Measurements from ENCODE around the gene POGZ. TPM values are rescaled to one million over a fixed set of nuclear protein-coding genes. Genes with fewer than 3 reads are reported as not detected.

Gene POGZ
- total RNA-seq, 6 experiments from 2014 or later: 34.9 to 40.3 (median 37.9) TPM

DNA sequence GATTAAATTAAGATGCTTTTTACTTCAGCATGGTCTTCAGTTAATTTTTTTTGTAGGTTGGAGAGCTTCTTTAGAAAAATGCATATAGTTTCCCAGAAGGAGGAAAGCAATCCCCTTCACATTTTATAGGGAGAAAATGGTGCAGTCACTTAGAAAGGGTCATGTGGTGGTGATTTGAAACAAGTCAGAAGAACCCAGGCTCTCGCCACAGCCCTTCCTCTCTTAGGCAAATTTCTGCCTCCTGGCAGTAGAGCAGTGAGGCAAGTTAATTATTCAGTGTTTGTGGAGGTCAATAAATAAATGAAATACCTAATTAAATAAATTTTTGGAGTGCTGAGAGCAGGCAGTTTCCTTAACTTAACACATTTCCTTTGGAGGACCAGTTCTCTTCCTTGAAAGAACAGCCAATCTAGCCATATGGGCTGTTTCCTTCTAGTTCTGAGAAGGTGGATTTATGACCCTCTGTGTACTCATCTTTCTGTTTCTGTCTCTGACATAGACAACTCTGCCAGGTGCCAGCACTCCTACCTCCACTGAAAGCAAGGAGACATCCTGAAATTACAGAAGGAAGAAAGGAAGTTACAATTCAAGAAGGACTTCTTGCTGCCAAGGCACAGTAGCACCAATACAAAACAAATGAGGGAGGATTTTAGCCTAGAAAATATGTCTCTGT lies 19.0 kb upstream of the POGZ start:
- no peak for DNase-seq
- H3K9me3 Mint-ChIP-seq: peaks cover 11% of the 10 kb centered on the region
- TF ChIP-seq, protein P1, sequence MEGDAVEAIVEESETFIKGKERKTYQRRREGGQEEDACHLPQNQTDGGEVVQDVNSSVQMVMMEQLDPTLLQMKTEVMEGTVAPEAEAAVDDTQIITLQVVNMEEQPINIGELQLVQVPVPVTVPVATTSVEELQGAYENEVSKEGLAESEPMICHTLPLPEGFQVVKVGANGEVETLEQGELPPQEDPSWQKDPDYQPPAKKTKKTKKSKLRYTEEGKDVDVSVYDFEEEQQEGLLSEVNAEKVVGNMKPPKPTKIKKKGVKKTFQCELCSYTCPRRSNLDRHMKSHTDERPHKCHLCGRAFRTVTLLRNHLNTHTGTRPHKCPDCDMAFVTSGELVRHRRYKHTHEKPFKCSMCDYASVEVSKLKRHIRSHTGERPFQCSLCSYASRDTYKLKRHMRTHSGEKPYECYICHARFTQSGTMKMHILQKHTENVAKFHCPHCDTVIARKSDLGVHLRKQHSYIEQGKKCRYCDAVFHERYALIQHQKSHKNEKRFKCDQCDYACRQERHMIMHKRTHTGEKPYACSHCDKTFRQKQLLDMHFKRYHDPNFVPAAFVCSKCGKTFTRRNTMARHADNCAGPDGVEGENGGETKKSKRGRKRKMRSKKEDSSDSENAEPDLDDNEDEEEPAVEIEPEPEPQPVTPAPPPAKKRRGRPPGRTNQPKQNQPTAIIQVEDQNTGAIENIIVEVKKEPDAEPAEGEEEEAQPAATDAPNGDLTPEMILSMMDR (IDR thresholded peaks at IDR 0.05): no peak
- H3K36me3 Mint-ChIP-seq (ENCODE audit: low read depth): 0 out of 2 replicates have a peak, but pooled peaks cover 7% of the 10 kb centered on the region
- no peak overlapping the region for H3K27ac Mint-ChIP-seq
- no peak overlapping the region for H3K4me3 Mint-ChIP-seq
- peaks cover 3% of the 10 kb centered on the region for H3K27me3 Mint-ChIP-seq (ENCODE audit: insufficient read depth)
- peaks cover 16% of the 10 kb centered on the region for H3K4me1 Mint-ChIP-seq (ENCODE audit: low read depth)

DNA sequence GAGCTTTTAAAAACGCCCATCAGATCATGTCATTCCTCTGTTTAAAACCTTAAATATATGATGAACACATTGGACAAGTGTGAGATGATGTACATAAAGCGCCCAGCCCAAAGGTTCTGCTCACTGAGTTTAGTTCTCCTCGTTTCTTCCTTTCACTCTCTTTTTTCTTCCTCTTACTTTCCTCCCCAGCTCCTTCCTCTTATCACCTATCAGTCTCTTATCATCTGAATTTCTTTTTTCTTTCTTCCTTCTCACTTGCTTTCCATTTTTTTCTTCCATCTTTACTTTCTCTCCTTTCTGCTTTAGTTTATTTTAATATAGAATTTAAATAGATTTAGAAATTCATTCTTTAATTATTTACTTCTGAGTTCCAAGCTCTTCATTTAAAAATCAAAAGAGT lies 17.8 kb upstream of the POGZ start:
- Mint-ChIP-seq H3K9me3 (peaks cover 10% of the 10 kb centered on the region), H3K27me3 (ENCODE audit: insufficient read depth) (peaks cover 3% of the 10 kb centered on the region), H3K27ac (no peak overlapping the region), H3K4me3 (no peak overlapping the region), H3K36me3 (ENCODE audit: low read depth) (0 out of 2 replicates have a peak, but pooled peaks cover 6% of the 10 kb centered on the region), H3K4me1 (ENCODE audit: low read depth) (peaks cover 16% of the 10 kb centered on the region)
- TF ChIP-seq, protein P1 (IDR thresholded peaks at IDR 0.05): no peak
- DNase-seq: no peak

DNA sequence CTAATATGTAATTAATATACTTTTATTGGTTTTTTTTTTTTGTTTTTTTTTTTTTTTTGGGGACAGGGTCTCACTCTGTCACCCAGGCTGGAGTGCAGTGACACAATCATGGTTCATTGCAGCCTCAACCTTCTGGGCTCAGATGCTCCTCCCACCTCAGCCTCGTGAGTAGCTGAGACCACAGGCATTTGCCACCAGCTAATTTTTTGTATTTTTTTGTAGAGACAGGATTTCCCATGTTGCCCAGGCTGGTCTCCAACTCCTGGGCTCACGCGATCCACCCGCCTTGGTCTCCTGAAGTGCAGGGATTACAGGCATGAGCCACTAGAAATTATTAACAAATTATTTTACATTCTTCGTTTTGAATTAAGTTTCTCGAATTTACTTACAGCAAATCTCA lies 16.8 kb upstream of the POGZ start:
- H3K36me3 Mint-ChIP-seq (ENCODE audit: low read depth): no peaks in the 10 kb centered on the region
- H3K4me3 Mint-ChIP-seq: no peak overlapping the region
- TF ChIP-seq, protein P1 (IDR thresholded peaks at IDR 0.05): no peak
- H3K27ac Mint-ChIP-seq: no peak overlapping the region
- H3K27me3 Mint-ChIP-seq (ENCODE audit: insufficient read depth): peaks cover 6% of the 10 kb centered on the region
- no peak for DNase-seq
- peaks cover 16% of the 10 kb centered on the region for H3K4me1 Mint-ChIP-seq (ENCODE audit: low read depth)
- peaks cover 4% of the 10 kb centered on the region for H3K9me3 Mint-ChIP-seq

DNA sequence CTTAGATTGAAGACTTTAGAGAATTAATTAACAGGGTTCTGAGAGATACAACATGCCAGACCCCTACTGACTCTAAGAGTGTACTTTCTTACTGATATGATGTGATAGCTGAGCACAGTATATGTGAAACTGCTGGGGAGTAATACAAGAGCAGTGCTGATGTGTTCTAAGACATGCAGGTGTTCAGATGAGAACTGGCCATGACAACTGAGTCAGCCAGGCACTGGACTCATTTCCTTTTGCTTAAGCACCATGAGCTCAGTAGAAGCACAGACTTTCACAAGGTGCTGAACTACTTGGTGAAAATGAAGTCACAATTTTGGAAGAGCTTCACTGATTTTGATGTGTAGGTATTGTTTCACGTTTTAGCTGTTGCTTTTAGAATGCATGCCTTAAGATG lies 15.9 kb upstream of the POGZ start:
- no peak overlapping the region for H3K27ac Mint-ChIP-seq
- TF ChIP-seq, protein P1 (IDR thresholded peaks at IDR 0.05): no peak
- peaks cover 16% of the 10 kb centered on the region for H3K4me1 Mint-ChIP-seq (ENCODE audit: low read depth)
- H3K36me3 Mint-ChIP-seq (ENCODE audit: low read depth): no peaks in the 10 kb centered on the region
- peaks cover 6% of the 10 kb centered on the region for H3K27me3 Mint-ChIP-seq (ENCODE audit: insufficient read depth)
- DNase-seq: no peak
- H3K9me3 Mint-ChIP-seq: no peaks in the 10 kb centered on the region
- H3K4me3 Mint-ChIP-seq: no peak overlapping the region

DNA sequence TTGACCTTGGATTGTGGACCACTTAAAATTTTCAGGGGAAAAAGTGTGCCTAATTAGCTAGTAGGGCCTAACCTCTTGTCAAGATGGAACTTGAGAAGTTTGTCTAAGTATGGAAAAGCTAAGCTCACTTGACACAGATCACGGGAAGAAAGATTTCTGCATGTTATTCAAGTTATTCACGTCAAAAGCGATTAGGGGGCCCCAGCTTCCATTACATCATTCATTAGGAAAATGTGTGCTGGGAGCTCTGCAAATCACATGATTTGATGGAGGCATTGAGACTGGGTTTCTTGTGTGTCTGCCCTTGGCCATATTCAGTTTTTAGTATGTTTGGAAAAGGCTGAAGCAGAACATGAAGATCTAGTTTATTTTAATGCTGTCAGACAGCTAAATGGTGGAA lies 15.5 kb upstream of the POGZ start:
- Mint-ChIP-seq H3K27me3 (ENCODE audit: insufficient read depth) (peaks cover 6% of the 10 kb centered on the region), H3K4me3 (no peak overlapping the region), H3K9me3 (no peaks in the 10 kb centered on the region), H3K27ac (no peak overlapping the region), H3K36me3 (ENCODE audit: low read depth) (no peaks in the 10 kb centered on the region), H3K4me1 (ENCODE audit: low read depth) (peaks cover 15% of the 10 kb centered on the region)
- TF ChIP-seq, protein P1 (IDR thresholded peaks at IDR 0.05): no peak
- no peak for DNase-seq

Data from HFFc6 (cell line).